SK-N-SH (cell line): ENCODE measurements around the gene ADCY4. TPM values are rescaled to one million over a fixed set of nuclear protein-coding genes. Genes with fewer than 3 reads are reported as not detected.

ENCODE experiments used
- CTCF ChIA-PET: fragments of 300-600, 350-600 bp; formaldehyde crosslinking; extraction: SDS; loops from one replicate; lab custom pipeline; 2021; lab: Yijun Ruan, JAX
- POLR2A ChIA-PET: fragments of 350-600 bp; sonication (Branson Sonifier 250); formaldehyde crosslinking; extraction: SDS; loops from one replicate; lab custom pipeline; 2020; ENCODE audit warnings: antibody characterized with exemption, inconsistent platforms; lab: Yijun Ruan, JAX
- DNase-seq: peaks from one replicate; pipeline ENCODE4 v3.0.0; 2012
- H2AFZ ChIP-seq: fragments of 200-600 bp; sonication (generic); 2 replicates; pipeline ENCODE4 v1.8.1; 2016; ENCODE audit warnings: antibody characterized with exemption, mild to moderate bottlenecking, low read depth
- H3F3A ChIP-seq: fragments of 200-600 bp; sonication (generic); replicated peaks from 2 replicates; pipeline ENCODE3; 2016; ENCODE audit warnings: antibody characterized with exemption, mild to moderate bottlenecking; ENCODE audit not compliant: insufficient read depth
- H3K27ac ChIP-seq, 2 experiments: fragments of 200-500 bp in 1 of 2; fragments of 200-600 bp in 1 of 2; sonication (Bioruptor generic) in 1 of 2; sonication (generic), shearing (Covaris generic) in 1 of 2; 2 replicates each; pipeline versions ENCODE4 v1.5.1 to v1.6.1; 2014 to 2016; ENCODE audit warnings: low read depth in 2 of 2, inconsistent platforms in 1 of 2, low read length in 1 of 2, mild to moderate bottlenecking in 1 of 2, mixed read lengths in 1 of 2
- H3K27me3 ChIP-seq: fragments of 200-600 bp; sonication (generic), shearing (Covaris generic); 2 replicates; pipeline ENCODE4 v1.6.1; 2016; ENCODE audit warnings: mixed run types; ENCODE audit not compliant: insufficient read depth
- H3K36me3 ChIP-seq, 2 experiments: fragments of 200-500 bp in 1 of 2; fragments of 200-600 bp in 1 of 2; sonication (Bioruptor generic) in 1 of 2; sonication (generic) in 1 of 2; replicated peaks in 1 of 2; 2 replicates each; pipeline versions ENCODE3 to v1.5.1; 2014 to 2016; ENCODE audit warnings: low read length in 1 of 2, mild to moderate bottlenecking in 1 of 2; ENCODE audit not compliant: insufficient read depth in 2 of 2, control insufficient read depth in 1 of 2
- H3K4me1 ChIP-seq, 2 experiments: fragments of 200-500 bp in 1 of 2; fragments of 200-600 bp in 1 of 2; sonication (Bioruptor generic) in 1 of 2; sonication (generic), shearing (Covaris generic) in 1 of 2; 2 replicates each; pipeline versions ENCODE4 v1.5.1 to v1.6.1; 2014 to 2016; ENCODE audit warnings: low read depth in 1 of 2, low read length in 1 of 2, mixed run types in 1 of 2; ENCODE audit not compliant: insufficient read depth in 2 of 2, control insufficient read depth in 1 of 2
- H3K4me2 ChIP-seq: fragments of 200-600 bp; sonication (generic), shearing (Covaris generic); 2 replicates; pipeline ENCODE4 v1.6.1; 2017; ENCODE audit warnings: mixed run types
- H3K4me3 ChIP-seq, 2 experiments: fragments of 200-500 bp in 1 of 2; fragments of 200-600 bp in 1 of 2; sonication (Bioruptor generic) in 1 of 2; sonication (generic), shearing (Covaris generic) in 1 of 2; 2 replicates each; pipeline versions ENCODE4 v1.5.1 to v1.8.1; 2014 to 2016; ENCODE audit warnings: low read depth in 2 of 2, inconsistent platforms in 1 of 2, low read length in 1 of 2, mild to moderate bottlenecking in 1 of 2, mixed read lengths in 1 of 2, moderate library complexity in 1 of 2
- H3K79me2 ChIP-seq: fragments of 200-600 bp; sonication (generic); 2 replicates; pipeline ENCODE4 v1.8.1; 2017; ENCODE audit warnings: mild to moderate bottlenecking; ENCODE audit not compliant: insufficient read depth
- H3K9ac ChIP-seq: fragments of 200-600 bp; sonication (generic); 2 replicates; pipeline ENCODE4 v1.6.1; 2017; ENCODE audit warnings: mixed run types
- H3K9me2 ChIP-seq: fragments of 200-600 bp; sonication (generic); 2 replicates; pipeline ENCODE4 v1.6.1; 2017; ENCODE audit warnings: mixed run types
- H3K9me3 ChIP-seq: fragments of 200-600 bp; sonication (generic); 2 replicates; pipeline ENCODE4 v1.6.1; 2017; ENCODE audit warnings: mixed run types, mild to moderate bottlenecking, moderate library complexity
- H4K20me1 ChIP-seq: fragments of 200-600 bp; sonication (generic); 2 replicates; pipeline ENCODE4 v1.6.1; 2017; ENCODE audit warnings: mild to moderate bottlenecking, mixed run types; ENCODE audit not compliant: insufficient read depth
- CHD2 ChIP-seq: fragments of 150-350 bp; IDR thresholded peaks from 2 replicates; pipeline ENCODE4 v1.6.1; 2018; ENCODE audit warnings: low read length; ENCODE audit not compliant: partially characterized antibody
- ELF1 ChIP-seq: IDR thresholded peaks from 2 replicates; pipeline ENCODE4 v1.4.0; 2012
- EP300 ChIP-seq, 2 experiments: IDR thresholded peaks; 2 replicates each; pipeline versions ENCODE4 v1.4.0 to v1.6.1; 2012; ENCODE audit warnings: borderline replicate concordance in 1 of 2, low read depth in 1 of 2, low read length in 1 of 2
- FOXJ3 ChIP-seq: sonication (generic); formaldehyde crosslinking; IDR thresholded peaks from 2 replicates; pipeline ENCODE4 v1.5.1; 2020; ENCODE audit warnings: mild to moderate bottlenecking, missing genetic modification reagents
- GABPA ChIP-seq: IDR thresholded peaks from 2 replicates; pipeline ENCODE4 v1.4.0; 2012; ENCODE audit warnings: low read depth, mild to moderate bottlenecking
- GATA2 ChIP-seq: sonication (generic); formaldehyde crosslinking; IDR thresholded peaks from 2 replicates; pipeline ENCODE4 v1.5.0; 2020; ENCODE audit warnings: mild to moderate bottlenecking, missing genetic modification reagents
- JUND ChIP-seq: IDR thresholded peaks from 2 replicates; pipeline ENCODE4 v1.4.0; 2012
- MEF2A ChIP-seq: IDR thresholded peaks from 2 replicates; pipeline ENCODE4 v1.4.0; 2012; ENCODE audit warnings: low read depth, borderline replicate concordance
- MXI1 ChIP-seq: IDR thresholded peaks from 2 replicates; pipeline ENCODE4 v1.6.1; 2012; ENCODE audit warnings: mild to moderate bottlenecking, low read depth, low read length, improper control_type of control experiment
- NFIC ChIP-seq: IDR thresholded peaks from 2 replicates; pipeline ENCODE4 v1.4.0; 2012; ENCODE audit warnings: borderline replicate concordance
- NRF1 ChIP-seq: IDR thresholded peaks from 2 replicates; pipeline ENCODE4 v1.6.1; 2012; ENCODE audit warnings: low read depth, mild to moderate bottlenecking, low read length
- POLR2AphosphoS5 ChIP-seq: IDR thresholded peaks from 2 replicates; pipeline ENCODE4 v1.6.1; 2012; ENCODE audit warnings: low read depth, low read length
- RAD21 ChIP-seq: IDR thresholded peaks from 2 replicates; pipeline ENCODE4 v1.6.1; 2012; ENCODE audit warnings: mild to moderate bottlenecking, low read length
- RCOR1 ChIP-seq: fragments of 150-350 bp; IDR thresholded peaks from 2 replicates; pipeline ENCODE4 v1.6.1; 2017; ENCODE audit warnings: antibody characterized with exemption, low read length
- RFX5 ChIP-seq: IDR thresholded peaks from 2 replicates; pipeline ENCODE4 v1.6.1; 2012; ENCODE audit warnings: mild to moderate bottlenecking, improper control_type of control experiment, low read length
- SIN3A ChIP-seq: IDR thresholded peaks from 2 replicates; pipeline ENCODE4 v1.6.1; 2012; ENCODE audit warnings: low read depth, mild to moderate bottlenecking, low read length, moderate library complexity, borderline replicate concordance
- SMC3 ChIP-seq: IDR thresholded peaks from 2 replicates; pipeline ENCODE4 v1.6.1; 2012; ENCODE audit warnings: low read depth, low read length, improper control_type of control experiment
- TAF1 ChIP-seq: IDR thresholded peaks from 2 replicates; pipeline ENCODE4 v1.6.1; 2012; ENCODE audit warnings: low read depth, mild to moderate bottlenecking, low read length, moderate library complexity, borderline replicate concordance
- TCF12 ChIP-seq: IDR thresholded peaks from 2 replicates; pipeline ENCODE4 v1.4.0; 2012
- TEAD4 ChIP-seq: IDR thresholded peaks from 2 replicates; pipeline ENCODE4 v1.4.0; 2012; ENCODE audit warnings: mild to moderate bottlenecking, borderline replicate concordance; ENCODE audit not compliant: insufficient read depth
- YY1 ChIP-seq: IDR thresholded peaks from 2 replicates; pipeline ENCODE4 v1.4.0; 2012; ENCODE audit warnings: low read depth, mild to moderate bottlenecking
- WGBS: methylation state at CpG from one replicate; pipeline ENCODE4 v1.1.6; 2017; ENCODE audit warnings: low lambda C conversion rate; 5-methylcytosine and 5-hydroxymethylcytosine counted together
- polyA plus RNA-seq, 3 experiments: library from polyadenylated mRNA; depleted of rRNA; stranded (reverse); fragments of >200 nt; gene quantifications; 2 replicates each; pipeline ENCODE4 v1.2.3, GENCODE V29; 2012
- TF ChIP-seq, protein P1 (sequence below): fragments of 200-600 bp; sonication (generic); IDR thresholded peaks from 2 replicates; pipeline ENCODE4 v1.6.1; 2017; ENCODE audit warnings: antibody characterized with exemption, mild to moderate bottlenecking, moderate library complexity
- TF ChIP-seq, protein P2 (sequence below): IDR thresholded peaks from 2 replicates; pipeline ENCODE4 v1.4.0; 2012; ENCODE audit warnings: low read depth
- TF ChIP-seq, protein P3 (sequence below): fragments of 150-350 bp; IDR thresholded peaks from 2 replicates; pipeline ENCODE4 v1.6.1; 2016; ENCODE audit warnings: mild to moderate bottlenecking, low read depth, low read length
- TF ChIP-seq, protein P4 (sequence below): fragments of 150-350 bp; IDR thresholded peaks from 2 replicates; pipeline ENCODE4 v1.6.1; 2017; ENCODE audit warnings: antibody characterized with exemption, low read length, low read depth, borderline replicate concordance

Gene ADCY4
- polyA plus RNA-seq, 1 of the 3 experiments (the other 2 are of a cell fraction), result 0.08 TPM

DNA sequence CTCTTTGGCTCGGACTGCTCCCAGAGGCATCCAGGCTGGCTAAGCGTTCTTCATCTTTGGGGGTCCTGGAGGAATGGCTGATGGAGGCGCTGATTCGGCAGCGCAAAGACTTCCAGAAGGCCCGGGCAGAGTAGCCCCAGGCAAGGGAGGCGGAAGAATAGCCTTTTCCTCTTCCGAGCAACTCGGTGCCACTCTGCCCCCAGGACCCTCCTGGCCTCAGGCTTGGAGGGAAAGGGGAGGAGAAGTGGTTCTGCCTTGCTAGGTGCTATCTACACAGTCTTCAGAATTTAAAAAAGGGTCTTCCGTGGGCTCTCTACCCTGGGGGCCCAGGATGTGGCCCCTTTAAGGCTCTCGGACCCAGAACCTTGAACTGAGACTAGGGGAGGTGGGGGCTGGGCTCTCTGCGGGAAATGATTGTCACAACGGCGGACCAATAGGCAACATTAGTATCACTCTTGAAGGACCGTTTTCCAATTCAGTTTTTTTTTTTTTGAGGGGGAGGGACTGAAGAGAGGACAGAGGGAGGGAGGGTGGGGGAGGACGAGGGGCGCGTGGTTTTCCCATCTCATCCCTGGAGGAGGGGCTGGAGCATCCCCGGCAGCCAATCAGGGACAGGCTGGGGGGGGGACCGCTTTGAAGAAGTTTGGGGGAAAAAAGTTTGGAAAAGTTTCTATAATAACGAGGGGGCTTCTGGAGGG lies 32.8 kb upstream of the ADCY4 start, which contains the start of gene NFATC4 (continued):
- TF ChIP-seq POLR2AphosphoS5 (no peak), NFIC (no peak), FOXJ3 (no peak), SMC3 (no peak), NRF1 (no peak), TCF12 (no peak), CHD2 (peak; percentile 94), TAF1 (no peak), ELF1 (0 out of 2 replicates have a peak, but pooled peaks have one; percentile 1), MXI1 (no peak), MEF2A (no peak), SIN3A (no peak), GABPA (no peak)

DNA sequence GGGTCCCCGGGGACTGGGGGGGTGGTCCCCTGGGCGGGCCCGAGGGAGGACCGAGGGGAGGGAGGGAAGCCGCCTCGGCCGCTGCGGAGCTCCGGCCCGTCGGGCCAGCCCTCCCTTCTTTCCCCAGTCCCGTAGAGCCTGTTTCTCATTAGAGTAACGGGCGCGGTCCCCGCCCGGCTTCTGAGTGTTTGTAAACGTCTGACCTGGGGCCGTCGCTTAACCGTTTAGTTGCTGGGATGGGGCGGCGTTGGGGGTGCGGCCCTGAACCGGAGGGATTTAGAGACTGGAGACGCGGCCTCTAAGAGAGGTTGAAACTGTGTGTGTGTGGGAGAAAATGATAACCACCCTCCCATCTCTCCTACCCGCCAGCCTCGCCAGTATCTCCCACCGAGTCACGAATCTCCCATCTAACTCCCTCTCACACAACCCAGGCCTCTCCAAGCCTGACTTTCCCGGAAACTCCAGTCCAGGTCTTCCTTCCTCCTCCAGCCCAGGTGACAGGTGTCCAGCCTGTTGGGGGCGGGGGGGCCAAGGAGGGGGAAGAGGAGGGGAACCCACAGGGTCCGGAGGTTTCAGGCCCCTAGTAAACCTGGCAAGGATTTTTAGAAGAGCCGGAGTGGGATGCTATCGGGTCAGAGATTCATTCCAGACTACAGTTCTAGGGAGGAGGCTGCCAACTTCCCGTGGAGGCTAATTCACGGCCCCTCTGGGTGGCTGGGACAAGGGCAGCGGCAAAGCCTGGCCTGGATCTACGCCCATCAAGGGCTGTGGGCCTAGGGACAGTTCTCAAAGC lies 32.0 kb upstream of the ADCY4 start:
- 2% methylated on average over 26 of the region's 40 CpGs for WGBS
- no peaks in the 10 kb centered on the region for H3K27me3 ChIP-seq
- H3K4me3 ChIP-seq, result peak overlapping the region; percentile 85 to 86
- H2AFZ ChIP-seq, result peak overlapping the region; percentile 93
- peak overlapping the region; percentile 100 for H3K4me2 ChIP-seq
- peak overlapping the region; percentile 93 to 99 for H3K27ac ChIP-seq
- H3K79me2 ChIP-seq, result no peaks in the 10 kb centered on the region
- H3K36me3 ChIP-seq, result no peaks in the 10 kb centered on the region
- H4K20me1 ChIP-seq, result no peaks in the 10 kb centered on the region
- H3K9ac ChIP-seq, result peak overlapping the region; percentile 62
- POLR2A ChIA-PET, result interaction anchor here (0.8 to 2.3 kb wide), 7 partner anchors 23 to 133 kb away, joined by 3 to 37 read pairs (median 5); partner anchors contain the start of genes CBLN3, KHNYN and SDR39U1
- peak; percentile 85 for DNase-seq
- CTCF ChIA-PET, result interaction anchor here (0.7 to 2.4 kb wide), 32 partner anchors 8 to 143 kb away, joined by 3 to 275 read pairs (median 11); partner anchors contain the start of genes CBLN3, CIDEB, KHNYN and LTB4R2
- H3K9me3 ChIP-seq, result no peaks in the 10 kb centered on the region
- no peaks in the 10 kb centered on the region for H3K9me2 ChIP-seq
- peaks cover 23% of the 10 kb centered on the region for H3F3A ChIP-seq
- peaks cover 14 to 25% of the 10 kb centered on the region in 2 experiments; a peak in 3 of 4 replicates for H3K4me1 ChIP-seq
- TF ChIP-seq GATA2 (CRISPR knock-in tag) (no peak), RFX5 (0 out of 2 replicates have a peak, but pooled peaks have one; percentile 21), RAD21 (no peak; the same call in 1 of the 2 replicates), TEAD4 (no peak), EP300 (IDR thresholded peaks at IDR 0.05; ENCODE audit: borderline replicate concordance in 1 of 2, low read depth in 1 of 2, low read length in 1 of 2) (peak; percentile 53 to 62; a peak in 2 of 4 replicates), YY1 (peak; percentile 47; the same call in 1 of the 2 replicates), NFIC (no peak; the same call in 1 of the 2 replicates), MXI1 (0 out of 2 replicates have a peak, but pooled peaks have one; percentile 11), SIN3A (0 out of 2 replicates have a peak, but pooled peaks have one; percentile 57), NRF1 (no peak), RCOR1 (peak; percentile 25), MEF2A (no peak), JUND (peak; percentile 40; the same call in 1 of the 2 replicates), POLR2AphosphoS5 (peak; percentile 53; the same call in 1 of the 2 replicates), TCF12 (peak; percentile 90)
- TF ChIP-seq, protein P1, sequence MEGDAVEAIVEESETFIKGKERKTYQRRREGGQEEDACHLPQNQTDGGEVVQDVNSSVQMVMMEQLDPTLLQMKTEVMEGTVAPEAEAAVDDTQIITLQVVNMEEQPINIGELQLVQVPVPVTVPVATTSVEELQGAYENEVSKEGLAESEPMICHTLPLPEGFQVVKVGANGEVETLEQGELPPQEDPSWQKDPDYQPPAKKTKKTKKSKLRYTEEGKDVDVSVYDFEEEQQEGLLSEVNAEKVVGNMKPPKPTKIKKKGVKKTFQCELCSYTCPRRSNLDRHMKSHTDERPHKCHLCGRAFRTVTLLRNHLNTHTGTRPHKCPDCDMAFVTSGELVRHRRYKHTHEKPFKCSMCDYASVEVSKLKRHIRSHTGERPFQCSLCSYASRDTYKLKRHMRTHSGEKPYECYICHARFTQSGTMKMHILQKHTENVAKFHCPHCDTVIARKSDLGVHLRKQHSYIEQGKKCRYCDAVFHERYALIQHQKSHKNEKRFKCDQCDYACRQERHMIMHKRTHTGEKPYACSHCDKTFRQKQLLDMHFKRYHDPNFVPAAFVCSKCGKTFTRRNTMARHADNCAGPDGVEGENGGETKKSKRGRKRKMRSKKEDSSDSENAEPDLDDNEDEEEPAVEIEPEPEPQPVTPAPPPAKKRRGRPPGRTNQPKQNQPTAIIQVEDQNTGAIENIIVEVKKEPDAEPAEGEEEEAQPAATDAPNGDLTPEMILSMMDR, result no peak
- TF ChIP-seq, protein P2, sequence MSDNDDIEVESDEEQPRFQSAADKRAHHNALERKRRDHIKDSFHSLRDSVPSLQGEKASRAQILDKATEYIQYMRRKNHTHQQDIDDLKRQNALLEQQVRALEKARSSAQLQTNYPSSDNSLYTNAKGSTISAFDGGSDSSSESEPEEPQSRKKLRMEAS, result peak; percentile 51
- TF ChIP-seq, protein P3, sequence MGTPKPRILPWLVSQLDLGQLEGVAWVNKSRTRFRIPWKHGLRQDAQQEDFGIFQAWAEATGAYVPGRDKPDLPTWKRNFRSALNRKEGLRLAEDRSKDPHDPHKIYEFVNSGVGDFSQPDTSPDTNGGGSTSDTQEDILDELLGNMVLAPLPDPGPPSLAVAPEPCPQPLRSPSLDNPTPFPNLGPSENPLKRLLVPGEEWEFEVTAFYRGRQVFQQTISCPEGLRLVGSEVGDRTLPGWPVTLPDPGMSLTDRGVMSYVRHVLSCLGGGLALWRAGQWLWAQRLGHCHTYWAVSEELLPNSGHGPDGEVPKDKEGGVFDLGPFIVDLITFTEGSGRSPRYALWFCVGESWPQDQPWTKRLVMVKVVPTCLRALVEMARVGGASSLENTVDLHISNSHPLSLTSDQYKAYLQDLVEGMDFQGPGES, result no peak
- TF ChIP-seq, protein P4, sequence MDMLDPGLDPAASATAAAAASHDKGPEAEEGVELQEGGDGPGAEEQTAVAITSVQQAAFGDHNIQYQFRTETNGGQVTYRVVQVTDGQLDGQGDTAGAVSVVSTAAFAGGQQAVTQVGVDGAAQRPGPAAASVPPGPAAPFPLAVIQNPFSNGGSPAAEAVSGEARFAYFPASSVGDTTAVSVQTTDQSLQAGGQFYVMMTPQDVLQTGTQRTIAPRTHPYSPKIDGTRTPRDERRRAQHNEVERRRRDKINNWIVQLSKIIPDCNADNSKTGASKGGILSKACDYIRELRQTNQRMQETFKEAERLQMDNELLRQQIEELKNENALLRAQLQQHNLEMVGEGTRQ, result no peak
